ENCODE data around the gene CALN1.

GRCh38 chr7:72059925-72060324, 352.2 kb downstream of the CALN1 start:
- no peak for TF ChIP-seq CTCF (conservative IDR thresholded peaks at IDR 0.05)
- no peak for TF ChIP-seq ZFX (IDR thresholded peaks at IDR 0.05)
